Stimulated activated CD4-positive, alpha-beta T cell treated with anti-CD3 and anti-CD28 coated beads, Interleukin-2, amount 100 ng/mL, for 4 hours (primary cell): ENCODE measurements around the gene GRIN1.
"Not testable (repeated sequence)": the region's sequence is repeated elsewhere in the genome, so short reads cannot be mapped to it uniquely, and the experiment has no call there.

Experiments used
- DNase-seq: peaks from one replicate; pipeline ENCODE4 v3.0.0-alpha.2; 2020; ENCODE audit warnings: low read depth

GRIN1 gene

DNA sequence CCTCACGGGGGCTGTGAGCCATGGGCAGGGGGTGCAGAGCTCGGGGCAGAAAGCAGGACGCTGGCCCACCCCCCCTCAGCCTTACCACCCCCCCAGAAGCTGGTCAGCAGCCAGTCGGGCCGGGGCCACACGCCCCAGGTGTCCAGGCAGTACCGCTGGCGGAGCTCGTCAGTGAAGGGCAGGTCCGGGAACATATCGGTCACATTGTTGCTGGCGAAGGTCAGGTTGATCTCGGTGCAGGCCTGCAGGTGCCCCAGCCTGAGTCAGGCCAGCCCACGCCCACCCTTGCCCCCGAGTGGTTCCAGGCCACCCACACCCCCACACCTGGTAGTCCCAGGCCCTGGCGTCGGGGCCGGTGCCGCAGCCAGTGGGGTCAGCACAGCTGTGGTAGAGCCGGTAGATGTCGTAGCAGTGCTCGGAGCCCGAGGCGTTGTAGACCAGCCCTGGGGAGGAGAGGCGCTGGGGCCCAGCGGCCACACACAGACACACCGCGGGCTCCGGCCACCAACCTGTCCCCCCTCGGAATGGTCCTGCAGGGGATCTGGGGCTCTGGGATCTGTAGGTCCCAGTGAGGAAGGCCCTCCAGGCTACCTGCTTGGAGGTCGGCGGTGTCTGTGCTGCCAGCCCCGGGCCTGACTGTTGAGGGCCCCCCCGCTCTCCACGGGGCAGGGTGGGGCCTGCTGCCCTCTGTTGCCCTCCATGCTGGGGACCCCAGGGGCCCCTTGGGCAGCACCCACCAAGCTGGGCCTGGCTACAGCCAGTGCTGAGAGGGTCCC lies 27.0 kb upstream of the GRIN1 start:
- no peak for DNase-seq

DNA sequence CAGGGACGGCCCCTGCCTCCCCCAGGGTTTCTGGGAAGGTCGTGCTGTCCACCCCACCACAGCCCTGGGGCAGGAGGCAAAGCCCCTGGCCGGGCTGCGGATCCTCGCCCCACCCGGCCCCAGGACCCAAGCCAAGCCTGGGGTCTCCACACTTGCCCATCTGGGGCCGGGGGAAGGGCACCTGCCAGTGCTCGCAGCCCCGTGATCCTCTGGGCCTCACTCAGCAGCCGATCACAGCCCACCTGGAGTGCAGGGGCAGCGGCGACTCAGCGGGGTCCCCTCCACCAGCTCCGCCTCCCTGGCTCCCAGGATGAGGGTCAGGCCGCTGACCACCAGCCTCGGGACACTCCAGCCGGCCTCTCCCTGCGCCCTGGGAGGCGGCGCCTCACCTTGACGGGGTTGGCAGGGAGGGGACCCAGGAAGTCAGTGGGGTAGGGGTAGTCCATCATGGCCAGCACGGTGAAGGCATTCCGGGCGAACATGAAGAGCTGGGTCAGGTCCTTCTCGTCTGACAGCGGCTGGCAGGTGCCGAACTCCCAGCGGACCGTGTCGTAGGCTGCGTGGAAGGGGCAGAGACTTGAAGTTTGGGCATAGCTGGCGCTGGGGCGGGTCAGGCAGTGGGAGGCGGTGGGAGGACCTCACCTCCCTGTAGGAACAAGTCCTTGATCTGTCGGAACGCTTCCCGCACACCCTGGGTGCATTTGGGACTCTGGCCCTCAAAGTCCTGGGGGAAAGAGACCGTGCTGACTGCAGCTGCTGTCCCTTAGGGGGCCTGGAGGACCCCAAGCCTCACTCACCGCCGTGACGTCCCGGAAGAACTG lies 26.2 kb upstream of the GRIN1 start:
- no peak for DNase-seq

DNA sequence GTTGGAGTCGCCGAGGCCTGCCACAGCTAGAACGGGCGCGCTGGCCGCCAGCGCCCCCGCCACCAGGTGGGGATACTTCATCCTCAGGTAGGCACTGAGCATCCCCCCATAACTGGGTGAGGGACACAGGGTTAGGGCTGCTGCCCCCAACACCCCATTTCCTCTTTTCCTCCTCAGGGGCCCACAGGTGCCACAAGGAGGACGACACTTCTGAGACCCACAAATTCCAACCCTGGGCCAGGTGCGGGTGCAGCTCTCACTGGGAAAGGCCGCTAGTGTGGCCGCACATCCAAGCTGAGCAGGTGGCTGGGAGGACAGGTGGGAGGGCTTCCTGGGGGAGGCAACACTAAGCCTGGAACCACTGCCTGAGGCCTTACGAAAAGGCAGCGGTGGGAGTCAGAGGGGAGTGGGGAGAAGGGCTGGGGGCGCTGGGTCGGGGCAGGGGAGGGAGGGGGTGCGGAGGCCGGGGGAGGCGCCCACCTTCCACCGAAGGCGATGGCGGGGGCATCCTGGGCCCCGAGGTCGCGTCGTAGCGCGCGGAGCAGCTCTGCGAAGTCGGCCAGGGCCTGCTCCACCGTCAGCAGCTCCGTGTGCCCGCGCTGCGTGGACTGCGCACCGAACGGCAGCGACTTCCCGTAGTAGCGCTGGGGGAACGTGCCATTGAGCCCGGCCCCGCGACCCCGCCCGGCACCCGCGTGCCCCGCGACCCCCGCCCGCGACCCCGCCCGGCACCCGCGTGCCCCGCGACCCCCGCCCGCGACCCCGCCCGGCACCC lies 25.4 kb upstream of the GRIN1 start:
- DNase-seq, result no peak

DNA sequence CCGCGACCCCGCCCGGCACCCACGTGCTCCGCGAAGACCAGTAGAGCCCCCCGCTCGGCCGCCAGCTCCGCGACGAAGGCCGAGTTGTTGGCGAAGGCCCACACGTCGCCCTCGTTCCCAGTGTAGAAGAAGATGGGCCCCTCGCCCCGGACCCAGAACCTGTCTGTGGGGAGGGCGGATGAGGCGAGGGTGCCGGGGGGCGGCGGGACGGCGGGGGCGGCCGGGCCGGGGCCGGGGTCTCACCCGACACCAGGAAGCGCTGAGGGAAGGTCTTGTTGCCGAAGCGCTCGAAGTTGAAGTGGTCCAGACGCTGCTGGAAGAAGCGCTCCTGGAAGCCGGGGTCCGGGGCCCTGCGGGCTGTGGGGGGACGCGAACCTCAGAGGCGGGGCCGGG lies 24.7 kb upstream of the GRIN1 start:
- no peak for DNase-seq

DNA sequence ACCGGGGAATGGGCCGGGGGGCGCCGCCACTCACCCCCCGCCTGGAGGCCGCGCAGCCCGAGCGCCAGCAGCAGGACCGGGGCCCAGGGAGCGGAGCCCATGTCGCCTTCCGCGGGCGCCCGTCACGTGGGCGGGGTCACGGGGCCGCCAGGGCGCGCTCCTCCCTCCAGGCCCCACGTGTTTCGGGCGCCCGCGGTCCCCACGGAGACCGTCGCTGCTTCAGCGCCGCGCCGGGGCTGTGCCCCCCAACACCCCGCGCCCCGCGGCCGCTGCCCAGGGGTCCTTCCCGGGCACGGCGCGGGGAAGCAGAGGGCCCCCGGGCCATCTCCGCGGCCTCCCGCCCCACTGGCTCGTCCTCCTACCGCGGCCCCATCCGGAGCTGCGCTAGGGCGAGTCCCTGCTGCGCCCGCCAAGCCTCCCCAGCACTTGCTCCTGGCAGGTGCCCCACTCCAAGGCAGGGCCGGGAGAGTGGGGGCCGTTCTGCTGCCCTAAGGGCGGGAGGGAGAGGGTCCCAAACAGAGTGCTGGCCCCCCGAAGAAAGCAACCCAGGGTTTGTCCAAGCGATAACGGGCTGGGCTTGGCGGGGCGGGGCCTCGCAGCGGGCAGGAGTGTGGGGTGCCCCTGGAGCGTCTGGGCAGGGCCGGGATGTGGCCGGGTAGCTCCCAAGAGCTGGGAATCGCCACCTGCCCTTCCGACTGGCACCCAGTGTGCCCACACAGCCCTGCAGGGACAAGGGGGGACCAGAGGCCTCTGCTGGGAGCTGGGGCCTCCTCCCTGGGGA lies 24.2 kb upstream of the GRIN1 start, which contains the start of gene DPP7:
Gene DPP7 (minus strand): TSS at position 121 of the 781 bp plus-strand sequence. CDS start 20 bp downstream, at position 101.
- peak; percentile 74 for DNase-seq

DNA sequence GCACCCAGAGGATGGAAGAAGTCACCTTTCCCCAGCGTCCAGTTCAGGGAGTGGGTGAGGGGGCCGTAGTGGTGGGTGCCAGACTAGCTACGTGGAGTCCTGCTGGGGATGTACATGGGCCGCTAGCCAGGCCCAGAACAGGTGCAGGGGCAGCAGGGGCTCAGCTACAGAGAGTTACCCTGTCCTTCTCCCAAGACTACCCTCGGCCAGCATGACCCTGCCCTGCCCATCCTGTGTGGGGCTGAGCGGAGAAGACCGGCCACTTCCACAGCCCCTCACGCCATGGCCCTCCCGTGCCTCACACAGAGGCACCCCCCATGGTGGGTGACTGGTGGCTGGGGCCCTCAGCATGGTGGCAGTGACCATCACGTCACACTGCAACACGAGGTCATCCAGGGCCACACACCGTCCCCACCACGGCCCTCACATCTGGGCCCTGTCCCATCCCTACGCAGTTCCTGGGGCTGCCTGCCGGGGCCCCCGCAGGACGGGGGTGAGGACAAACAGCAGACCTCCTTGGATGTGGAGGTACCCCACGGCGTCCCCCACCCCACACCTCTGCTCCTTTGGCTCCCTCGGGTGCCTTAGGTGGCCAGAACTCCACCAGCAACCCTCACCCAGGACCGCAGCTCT lies 23.4 kb upstream of the GRIN1 start:
- no peak for DNase-seq

DNA sequence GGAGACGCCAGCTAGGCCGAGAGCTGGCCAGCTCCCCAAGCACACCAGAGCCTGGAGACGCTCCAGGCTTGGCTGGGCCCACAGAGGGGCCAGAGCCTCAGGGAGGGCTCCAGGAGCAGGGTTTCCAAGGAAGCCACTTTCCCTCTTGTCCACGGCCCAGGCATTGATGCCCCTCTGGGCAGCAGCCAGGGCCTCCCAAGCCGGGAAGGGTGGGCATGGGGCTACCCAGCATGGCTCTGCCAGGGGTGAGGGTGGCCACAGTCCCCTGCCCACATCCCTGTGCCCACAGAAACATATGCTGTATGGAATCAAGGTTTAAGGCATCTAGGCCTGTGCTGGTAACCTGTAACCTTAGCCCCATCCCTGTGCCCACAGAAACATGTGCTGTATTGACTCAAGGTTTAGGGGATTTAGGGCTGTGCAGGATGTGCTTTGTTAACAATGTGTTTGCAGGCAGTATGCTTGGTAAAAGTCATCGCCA lies 22.9 kb upstream of the GRIN1 start:
- DNase-seq, result no peak

DNA sequence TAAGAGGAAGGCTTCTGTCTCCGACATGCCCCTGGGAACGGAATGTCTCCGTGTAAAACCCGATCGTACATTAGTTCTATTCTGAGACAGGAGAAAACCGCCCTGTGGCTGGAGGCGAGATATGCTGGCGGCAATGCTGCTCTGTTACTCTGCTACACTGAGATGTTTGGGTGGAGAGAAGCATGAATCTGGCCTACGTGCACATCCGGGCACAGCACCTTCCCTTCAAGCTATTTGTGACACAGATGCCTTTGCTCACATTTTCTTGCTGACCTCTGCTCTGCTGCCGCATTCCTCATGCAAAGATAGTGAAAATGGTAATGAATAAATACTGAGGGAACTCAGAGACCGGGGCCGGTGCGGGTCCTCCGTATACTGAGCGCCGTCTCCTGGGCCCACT lies 22.2 kb upstream of the GRIN1 start:
- DNase-seq, result no peak

DNA sequence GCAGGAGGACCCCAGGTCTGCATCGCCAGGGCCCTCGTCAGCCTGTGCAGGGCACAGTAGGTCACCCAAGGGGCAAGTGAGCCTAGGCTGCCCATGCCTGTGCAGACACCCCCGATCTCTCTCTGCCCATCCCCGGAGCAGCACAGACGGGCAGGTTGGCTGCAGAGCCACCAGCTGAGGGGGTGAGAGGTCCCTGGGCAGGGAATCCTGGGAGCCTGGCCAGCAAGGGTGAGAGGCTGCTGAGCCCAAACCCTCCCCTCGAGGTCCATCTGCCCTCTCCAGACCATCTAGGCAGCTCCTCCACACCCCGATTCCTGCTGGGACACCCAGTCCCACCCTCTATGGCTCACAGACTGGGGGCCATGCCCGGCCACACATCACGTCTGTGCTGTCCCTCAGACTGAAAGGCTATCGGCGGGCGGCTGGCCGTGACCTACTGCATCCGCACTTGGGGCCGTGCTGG lies 21.7 kb upstream of the GRIN1 start:
- DNase-seq, result no peak

DNA sequence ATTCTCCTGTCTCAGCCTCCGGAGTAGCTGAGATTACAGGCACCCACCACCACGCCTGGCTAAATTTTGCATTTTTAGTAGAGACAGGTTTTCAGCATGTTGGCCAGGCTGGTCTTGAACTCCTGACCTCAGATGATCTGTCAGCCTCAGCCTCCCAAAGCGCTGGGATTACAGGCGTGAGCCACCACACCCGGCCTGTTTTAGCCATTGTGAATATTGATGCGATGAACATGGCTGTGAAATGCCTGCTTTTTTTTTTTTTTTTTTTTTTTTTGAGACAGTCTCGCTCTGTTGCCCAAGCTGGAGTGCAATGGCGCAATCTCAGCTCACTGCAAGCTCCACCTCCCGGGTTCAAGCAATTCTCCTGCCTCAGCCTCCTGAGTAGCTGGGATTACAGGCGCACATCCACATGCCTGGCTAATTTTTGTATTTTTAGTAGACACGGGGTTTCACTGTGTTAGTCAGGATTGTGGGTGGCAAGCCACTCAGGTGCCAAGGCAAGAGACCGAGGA lies 20.8 kb upstream of the GRIN1 start:
- not testable (repeated sequence) for DNase-seq

DNA sequence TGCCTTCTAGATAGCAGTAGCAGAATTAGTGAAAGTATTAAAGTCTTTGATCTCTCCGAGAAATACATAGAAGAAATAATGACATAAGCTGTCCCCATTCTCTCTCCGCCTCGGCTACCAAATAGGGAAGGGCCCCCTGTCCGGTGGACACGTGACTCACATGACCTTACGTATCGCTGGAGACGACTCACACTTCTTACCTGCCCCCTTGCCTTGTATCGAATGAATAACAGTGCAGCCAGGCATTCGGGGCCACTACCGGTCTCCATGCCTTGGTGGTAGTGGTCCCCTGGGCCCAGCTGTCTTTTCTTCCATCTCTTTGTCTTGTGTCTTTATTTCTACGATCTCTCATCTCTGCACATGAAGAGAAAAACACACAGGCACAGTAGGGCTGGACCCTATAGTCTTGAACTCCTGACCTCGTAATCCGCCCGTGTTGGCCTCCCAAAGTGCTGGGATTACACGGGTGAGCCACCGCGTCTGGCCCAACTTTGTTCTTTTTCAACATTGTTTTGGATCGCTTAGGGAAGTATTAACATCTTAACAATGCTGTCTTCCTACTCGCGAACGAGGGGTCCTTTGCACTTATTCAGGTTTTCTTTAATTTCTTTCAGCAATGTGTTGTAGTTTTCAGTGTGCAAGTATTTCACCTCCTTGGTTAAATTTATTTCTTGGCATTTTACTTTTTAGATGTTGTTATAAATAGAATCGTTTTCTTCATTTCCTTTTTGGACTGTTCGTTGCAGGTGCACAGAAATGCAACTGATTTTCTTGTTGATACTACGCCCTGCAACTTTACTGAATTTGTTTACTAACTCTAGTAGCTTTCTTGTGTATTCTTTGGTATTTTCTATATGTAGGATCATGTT lies 16.8 kb upstream of the GRIN1 start:
- not testable (repeated sequence) for DNase-seq

DNA sequence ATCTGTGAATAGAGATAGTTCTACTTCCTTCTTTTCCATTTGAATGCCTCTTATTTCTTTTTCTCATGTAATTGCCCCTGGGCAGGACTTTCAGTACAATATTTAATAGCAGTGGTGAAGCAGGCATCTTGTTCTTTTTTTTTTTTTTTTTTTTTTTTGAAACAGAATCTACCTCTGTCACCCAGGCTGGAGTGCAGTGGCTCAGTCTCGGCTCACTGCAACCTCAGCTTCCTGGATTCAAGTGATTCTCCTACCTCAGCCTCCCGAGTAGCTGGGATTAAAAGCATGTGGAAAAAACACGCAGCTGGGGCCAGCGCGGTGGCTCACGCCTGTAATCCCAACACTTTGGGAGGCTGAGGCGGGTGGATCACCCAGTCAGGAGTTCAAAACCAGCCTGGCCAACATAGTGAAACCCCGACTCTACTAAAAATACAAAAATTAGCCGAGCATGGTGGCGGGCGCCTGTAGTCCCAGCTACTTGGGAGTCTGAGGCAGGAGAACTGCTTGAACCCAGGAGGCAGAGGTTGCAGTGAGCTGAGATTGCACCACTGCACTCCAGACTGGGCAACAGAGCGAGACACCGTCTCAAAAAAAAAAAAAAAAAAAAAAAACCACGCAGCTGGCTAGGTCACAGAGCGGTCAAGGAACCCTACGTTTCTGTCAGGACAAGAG lies 16.0 kb upstream of the GRIN1 start:
- DNase-seq, result not testable (repeated sequence)

DNA sequence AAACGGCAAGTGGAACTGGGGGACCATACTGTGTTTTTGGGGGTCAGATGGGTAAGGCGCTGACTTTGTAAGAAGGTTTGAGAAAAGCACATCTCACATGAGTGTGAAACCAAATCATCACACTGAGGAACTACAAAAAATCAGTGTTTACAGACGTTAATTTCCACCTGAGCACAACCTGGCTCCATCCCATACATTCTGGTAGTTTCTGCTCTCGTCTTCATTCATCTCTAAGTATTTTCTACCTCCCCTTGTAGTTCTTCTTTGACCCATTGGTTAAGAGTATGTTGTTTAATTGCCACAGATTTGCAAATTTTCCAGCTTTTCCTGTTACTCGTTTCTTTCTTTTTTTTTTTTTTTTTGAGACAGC lies 15.5 kb upstream of the GRIN1 start:
- no peak for DNase-seq

DNA sequence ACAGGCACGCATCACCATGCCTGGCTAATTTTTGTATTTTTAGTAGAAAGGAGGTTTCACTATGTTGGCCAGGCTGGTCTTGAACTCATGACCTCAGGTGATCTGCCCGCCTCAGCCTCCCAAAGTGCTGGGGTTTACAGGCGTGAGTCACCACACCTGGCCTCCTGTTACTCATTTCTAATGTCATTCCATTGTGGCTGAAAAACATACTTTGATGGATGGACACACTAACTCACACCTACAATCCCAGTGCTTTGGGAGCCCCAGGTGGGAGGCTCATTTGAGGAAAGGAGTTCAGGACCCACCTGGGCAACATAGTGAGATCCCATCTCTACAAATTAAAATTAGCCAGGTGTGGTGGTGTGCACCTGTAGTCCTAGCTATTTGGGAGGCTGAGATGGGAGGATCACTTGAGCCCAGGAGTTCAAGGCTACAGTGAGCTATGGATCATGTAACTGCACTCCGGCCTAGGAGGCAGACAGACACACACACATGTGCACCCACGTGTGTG lies 14.9 kb upstream of the GRIN1 start:
- DNase-seq, result not testable (repeated sequence)

DNA sequence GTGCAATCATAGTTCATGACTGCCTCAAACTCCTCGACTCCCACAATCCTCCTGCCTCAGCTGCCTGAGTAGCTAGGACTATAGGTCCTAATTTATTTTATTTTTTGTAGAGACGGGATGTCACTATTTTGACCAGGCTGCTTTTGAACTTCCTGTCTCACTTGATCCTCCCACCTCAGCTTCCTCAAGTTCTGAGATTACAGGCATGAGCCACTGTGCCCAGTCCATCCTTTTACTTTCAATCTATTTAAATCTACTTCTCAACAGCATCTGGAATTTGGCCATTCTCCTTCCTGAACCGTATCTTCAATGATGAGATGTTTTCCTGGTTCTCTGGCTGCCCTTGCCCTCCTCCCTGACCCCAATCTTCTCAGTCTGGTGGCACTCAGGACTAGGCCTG lies 12.2 kb upstream of the GRIN1 start:
- DNase-seq, result no peak

DNA sequence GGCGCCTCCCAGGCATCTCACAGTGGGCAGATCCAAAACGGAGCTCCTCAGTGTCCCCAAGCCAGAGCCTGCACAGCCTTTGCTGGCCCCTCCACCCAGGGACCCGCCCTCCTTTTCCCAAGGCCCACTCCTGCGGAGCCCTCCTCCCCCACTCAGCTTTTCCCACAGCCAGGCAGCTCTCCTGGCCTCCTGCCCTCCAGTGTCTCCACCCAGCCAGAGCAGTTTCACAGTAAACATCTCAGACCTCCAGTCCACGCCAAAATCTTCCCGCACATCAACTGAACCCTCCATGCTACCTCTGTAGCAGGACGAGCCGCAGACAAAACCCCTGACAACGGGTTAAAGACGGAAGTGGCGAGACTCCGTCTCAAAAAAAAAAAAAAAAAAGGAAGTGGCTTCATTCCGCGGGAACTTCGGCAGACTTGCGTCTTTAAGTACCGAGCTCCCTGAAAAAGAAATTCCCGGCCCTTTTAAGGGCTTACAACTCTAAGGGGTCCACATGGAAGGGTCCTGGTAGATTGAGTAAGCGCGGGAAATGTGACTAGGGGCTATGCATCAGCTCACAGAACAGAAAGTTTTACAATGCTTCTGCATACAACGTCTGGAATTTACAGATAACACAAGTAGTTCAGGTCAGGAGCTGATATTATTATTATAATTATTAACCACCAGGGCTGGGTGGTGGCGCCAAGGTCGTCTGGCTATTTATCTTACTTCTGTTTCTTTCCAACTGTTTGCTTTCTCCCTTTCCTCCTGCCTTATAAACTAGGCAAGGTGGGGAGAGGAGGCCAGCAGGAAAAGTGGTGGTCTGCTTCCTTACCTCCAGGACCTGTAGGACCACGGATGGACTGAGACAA lies 11.4 kb upstream of the GRIN1 start:
- DNase-seq, result no peak

DNA sequence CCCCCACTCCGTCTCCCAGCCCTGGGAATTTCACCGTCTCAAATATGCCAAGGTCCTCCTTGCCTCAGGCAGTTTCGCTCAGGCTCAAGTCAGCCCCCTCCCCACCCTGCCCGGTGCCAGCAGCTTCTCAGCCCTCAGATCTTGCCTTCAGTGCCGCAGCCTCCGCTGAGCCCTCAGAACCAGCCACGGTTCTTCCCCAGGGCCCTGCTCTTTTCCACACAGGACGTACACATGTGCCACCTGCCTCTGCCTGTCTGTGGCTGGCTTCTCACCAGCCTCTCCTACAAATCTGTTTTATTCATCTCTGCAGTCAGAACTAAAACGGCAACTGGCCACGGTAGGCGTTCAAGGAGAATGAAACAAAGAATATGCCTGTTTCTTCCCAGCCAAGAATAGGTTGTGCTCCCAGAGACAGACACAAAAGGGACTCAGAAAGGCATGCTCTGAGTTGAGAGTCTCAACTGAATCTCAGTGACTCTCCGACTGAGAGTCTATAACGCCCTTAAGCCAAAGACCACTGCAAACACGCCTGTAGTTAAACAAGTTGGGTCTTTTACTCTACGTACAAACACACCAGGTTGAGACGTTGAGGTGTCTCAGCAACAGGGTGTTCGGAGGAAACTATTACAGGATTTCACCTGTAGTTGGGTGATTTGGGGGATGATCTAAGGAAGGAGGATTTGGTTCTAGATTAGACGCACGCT lies 10.6 kb upstream of the GRIN1 start:
- DNase-seq, result no peak
